ENCODE results near the gene RABGAP1L. TPM values are rescaled to one million over a fixed set of nuclear protein-coding genes. Genes with fewer than 3 reads are reported as not detected.

Gene RABGAP1L
- total and polyA plus RNA-seq, 2 of the 4 experiments (the other 2 are of a cell fraction): 7.9 to 26.7 TPM

DNA sequence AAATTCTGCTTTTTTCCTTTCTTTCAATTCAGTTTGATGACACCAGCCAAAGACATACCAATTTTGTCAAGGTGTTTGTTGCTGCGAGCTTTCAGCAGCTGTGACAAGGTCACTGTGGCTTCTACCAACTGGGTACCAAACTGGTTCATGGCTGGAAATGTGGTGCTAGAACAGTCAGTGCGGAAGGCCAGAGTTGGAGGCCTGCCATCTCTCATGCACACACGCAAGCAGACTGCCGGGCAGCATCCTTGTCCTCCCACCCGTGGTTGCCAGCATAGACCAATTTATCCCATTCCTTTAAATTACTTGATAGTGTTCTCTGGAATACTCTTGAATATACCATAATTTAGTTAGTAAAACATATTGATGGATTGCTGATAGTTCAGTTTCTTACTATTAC is 208.6 kb downstream of the RABGAP1L start:
- no peak overlapping the region for H3K4me2 ChIP-seq (ENCODE audit: low read depth, low read length)
- H3K27ac ChIP-seq (ENCODE audit: insufficient read depth, low read length): no peak overlapping the region
- no peak overlapping the region for H3K14ac ChIP-seq (replicated peaks; ENCODE audit: low read depth, low read length)
- DNase-seq (no peak), ATAC-seq (ENCODE audit: low read depth) (no peak)
- no peaks in the 10 kb centered on the region for H3K79me1 ChIP-seq (ENCODE audit: low read depth in 1 of 2, low read length in 2 of 2)
- no peak overlapping the region for H2BK5ac ChIP-seq (ENCODE audit: low read depth, low read length, poor library complexity, severe bottlenecking)
- no peak overlapping the region for H3K4me3 ChIP-seq (ENCODE audit: insufficient read depth, low read depth, low read length)
- no peak overlapping the region for H3K56ac ChIP-seq (ENCODE audit: extremely low read depth, insufficient read depth, low read length)
- no peak overlapping the region for H3K23ac ChIP-seq (ENCODE audit: low read depth, low read length)
- BruUV-seq (replicated peaks): no TSS peak
- dilution Hi-C loops (cut with HindIII; ENCODE audit: low sequenced_read_pairs, unreplicated experiment) (no loop called here), in situ Hi-C loops (cut with MboI; ENCODE audit: low sequenced_read_pairs) (no loop called here), intact Hi-C loops (cut with micrococcal nuclease) (no loop called here)
- CTCF ChIA-PET: no interaction called here
- H2BK20ac ChIP-seq (ENCODE audit: low read depth, low read length): no peak overlapping the region
- H4K91ac ChIP-seq (ENCODE audit: insufficient read depth, low read depth, low read length): no peak overlapping the region
- H3K4me1 ChIP-seq (ENCODE audit: control insufficient read depth, insufficient read depth, low read length): no peaks in the 10 kb centered on the region
- H3K9me1 ChIP-seq (ENCODE audit: insufficient read depth, low read length): peaks cover 4% of the 10 kb centered on the region; the same call in 1 of the 2 replicates
- H3K9me3 ChIP-seq (ENCODE audit: control insufficient read depth, insufficient read depth, low read length): no peaks in the 10 kb centered on the region
- TF ChIP-seq ELK1 (IDR thresholded peaks at IDR 0.05; ENCODE audit: borderline replicate concordance, low read depth, low read length) (no peak), MAFK (IDR thresholded peaks at IDR 0.05; ENCODE audit: low read depth, low read length) (no peak), CTCF (conservative IDR thresholded peaks at IDR 0.05; ENCODE audit: low read depth, low read length) (no peak), POLR2A (IDR thresholded peaks at IDR 0.05; ENCODE audit: low read depth, low read length) (no peak), NFE2L2 (IDR thresholded peaks at IDR 0.05; ENCODE audit: low read depth, low read length) (no peak), RCOR1 (IDR thresholded peaks at IDR 0.05; ENCODE audit: insufficient replicate concordance, low read length) (no peak), MXI1 (IDR thresholded peaks at IDR 0.05; ENCODE audit: borderline replicate concordance, low read depth, low read length) (no peak), RFX5 (IDR thresholded peaks at IDR 0.05; ENCODE audit: low read depth, low read length) (no peak), USF2 (IDR thresholded peaks at IDR 0.05; ENCODE audit: low read depth, low read length) (no peak), RAD21 (IDR thresholded peaks at IDR 0.05; ENCODE audit: low read length) (no peak), MAZ (IDR thresholded peaks at IDR 0.05; ENCODE audit: borderline replicate concordance, low read depth, low read length) (no peak), BHLHE40 (IDR thresholded peaks at IDR 0.05; ENCODE audit: low read depth, low read length) (no peak)
- H3K18ac ChIP-seq (ENCODE audit: low read depth, low read length): no peak overlapping the region
- POLR2A ChIA-PET (ENCODE audit: unreplicated experiment): no interaction called here
- no peak overlapping the region for H4K5ac ChIP-seq (ENCODE audit: low read depth, low read length)
- WGBS, 2 experiments (ENCODE audit: extremely low coverage in 2 of 2, insufficient read length in 1 of 2): no CpG with 5 or more reads among the region's 5 CpGs
- no peaks in the 10 kb centered on the region for H4K20me1 ChIP-seq (ENCODE audit: insufficient read depth, low read length)
- no peaks in the 10 kb centered on the region for H3K27me3 ChIP-seq (ENCODE audit: control insufficient read depth, insufficient read depth, low read length)
- H3K9ac ChIP-seq (ENCODE audit: low read depth, low read length): no peak overlapping the region
- H4K8ac ChIP-seq (ENCODE audit: low read depth in 2 of 2, low read length in 2 of 2): no peak overlapping the region
- H2BK120ac ChIP-seq (ENCODE audit: low read depth, low read length): no peak overlapping the region
- H2AK9ac ChIP-seq (replicated peaks; ENCODE audit: low read depth, low read length, poor library complexity): no peak overlapping the region
- no peaks in the 10 kb centered on the region for H3K36me3 ChIP-seq (ENCODE audit: control insufficient read depth, insufficient read depth, low read length)
- no peak overlapping the region for H2AK5ac ChIP-seq (ENCODE audit: low read depth, low read length)
- no peak overlapping the region for H3K4ac ChIP-seq (ENCODE audit: low read depth, low read length)
- no peak overlapping the region for H2AFZ ChIP-seq (replicated peaks; ENCODE audit: low read length, poor library complexity)
- H2BK15ac ChIP-seq (ENCODE audit: low read depth, low read length): no peak overlapping the region
